HEK293 (cell line): ENCODE data around the gene PHF21A.

Source experiments
- EGR2 ChIP-seq: fragments of 450-650 bp; formaldehyde crosslinking; IDR thresholded peaks from 2 replicates; pipeline ENCODE4 v1.5.1; 2016; ENCODE audit warnings: low read depth, missing biosample characterization, missing genetic modification characterization
- GLI2 ChIP-seq: fragments of 450-650 bp; formaldehyde crosslinking; IDR thresholded peaks from 2 replicates; pipeline ENCODE4; 2017; ENCODE audit warnings: missing biosample characterization, missing genetic modification characterization, low read depth, borderline replicate concordance
- GLIS2 ChIP-seq: fragments of 450-650 bp; formaldehyde crosslinking; IDR thresholded peaks from 2 replicates; pipeline ENCODE4 v1.5.1; 2016; ENCODE audit warnings: missing biosample characterization, missing genetic modification characterization
- MZF1 ChIP-seq: fragments of 450-650 bp; formaldehyde crosslinking; IDR thresholded peaks from 2 replicates; pipeline ENCODE4 v1.5.1; 2017; ENCODE audit warnings: missing biosample characterization, missing genetic modification characterization, borderline replicate concordance
- PRDM2 ChIP-seq: fragments of 450-650 bp; formaldehyde crosslinking; IDR thresholded peaks from 2 replicates; pipeline ENCODE4 v1.5.1; 2016; ENCODE audit warnings: missing biosample characterization, missing genetic modification characterization, borderline replicate concordance
- ZBTB10 ChIP-seq: fragments of 450-650 bp; formaldehyde crosslinking; IDR thresholded peaks from 2 replicates; pipeline ENCODE4 v1.5.1; 2016; ENCODE audit warnings: missing biosample characterization, missing genetic modification characterization
- ZBTB6 ChIP-seq: fragments of 450-650 bp; formaldehyde crosslinking; IDR thresholded peaks from 2 replicates; pipeline ENCODE4 v1.5.1; 2017; ENCODE audit warnings: missing biosample characterization, missing genetic modification characterization
- ZNF148 ChIP-seq: fragments of 450-650 bp; formaldehyde crosslinking; IDR thresholded peaks from 2 replicates; pipeline ENCODE4 v1.5.0; 2017; ENCODE audit warnings: missing biosample characterization, missing genetic modification characterization, borderline replicate concordance
- ZNF157 ChIP-seq: fragments of 450-650 bp; formaldehyde crosslinking; IDR thresholded peaks from 2 replicates; pipeline ENCODE4 v1.5.1; 2016; ENCODE audit warnings: missing biosample characterization, missing genetic modification characterization
- ZNF248 ChIP-seq: fragments of 450-650 bp; formaldehyde crosslinking; IDR thresholded peaks from 2 replicates; pipeline ENCODE4 v1.5.1; 2017; ENCODE audit warnings: missing biosample characterization, missing genetic modification characterization
- ZNF26 ChIP-seq: fragments of 450-650 bp; formaldehyde crosslinking; IDR thresholded peaks from 2 replicates; pipeline ENCODE4 v1.5.1; 2016; ENCODE audit warnings: missing biosample characterization, missing genetic modification characterization
- ZNF274 ChIP-seq, 2 experiments: fragments of 200-500 bp in 1 of 2; fragments of 450-650 bp in 1 of 2; sonication (Bioruptor generic) in 1 of 2; formaldehyde crosslinking in 1 of 2; IDR thresholded peaks; 2 replicates each; pipeline versions ENCODE4 v1.5.1 to v1.6.1; 2014 to 2016; ENCODE audit warnings: borderline replicate concordance in 1 of 2, inconsistent platforms in 1 of 2, low read length in 1 of 2, missing biosample characterization in 1 of 2, missing genetic modification characterization in 1 of 2
- ZNF280D ChIP-seq: fragments of 450-650 bp; formaldehyde crosslinking; IDR thresholded peaks from 2 replicates; pipeline ENCODE4 v1.5.1; 2016; ENCODE audit warnings: missing biosample characterization, missing genetic modification characterization
- ZNF335 ChIP-seq: fragments of 450-650 bp; formaldehyde crosslinking; conservative IDR thresholded peaks from 2 replicates; pipeline ENCODE4 v1.5.1; 2016; ENCODE audit warnings: missing biosample characterization, missing genetic modification characterization
- ZNF350 ChIP-seq: fragments of 450-650 bp; formaldehyde crosslinking; IDR thresholded peaks from 2 replicates; pipeline ENCODE4 v1.5.0; 2017; ENCODE audit warnings: missing biosample characterization, mild to moderate bottlenecking, missing genetic modification characterization
- ZNF561 ChIP-seq: fragments of 450-650 bp; IDR thresholded peaks from 2 replicates; pipeline ENCODE4 v1.5.1; 2018; ENCODE audit warnings: missing biosample characterization, missing genetic modification characterization, borderline replicate concordance
- ZNF621 ChIP-seq: fragments of 450-650 bp; formaldehyde crosslinking; IDR thresholded peaks from 2 replicates; pipeline ENCODE4 v1.5.1; 2017; ENCODE audit warnings: missing biosample characterization, missing genetic modification characterization
- ZNF701 ChIP-seq: fragments of 450-650 bp; formaldehyde crosslinking; IDR thresholded peaks from 2 replicates; pipeline ENCODE4 v1.5.1; 2016; ENCODE audit warnings: missing biosample characterization, missing genetic modification characterization
- ZNF768 ChIP-seq: fragments of 450-650 bp; formaldehyde crosslinking; IDR thresholded peaks from 2 replicates; pipeline ENCODE4 v1.5.1; 2018; ENCODE audit warnings: missing biosample characterization, mild to moderate bottlenecking, missing genetic modification characterization

The PHF21A gene

GRCh38 chr11:45982656-45983470 lies 138.4 kb downstream of the PHF21A start (continued):
- TF ChIP-seq PRDM2 (tag by site-specific recombination) (no peak), ZNF621 (tag by site-specific recombination) (no peak), ZNF148 (tag by site-specific recombination) (no peak), ZNF26 (no peak), ZNF248 (no peak), ZNF701 (no peak), EGR2 (tag by site-specific recombination) (peak; percentile 76), ZNF561 (tag by site-specific recombination) (no peak), ZNF157 (no peak), GLIS2 (tag by site-specific recombination) (peak; percentile 73), ZNF768 (tag by site-specific recombination) (no peak), ZNF274 (IDR thresholded peaks at IDR 0.05; ENCODE audit: low read length) (no peak), ZNF274 (tag by site-specific recombination; IDR thresholded peaks at IDR 0.05; ENCODE audit: borderline replicate concordance) (no peak), GLI2 (tag by site-specific recombination) (no peak), MZF1 (tag by site-specific recombination) (peak; percentile 85; the same call in 1 of the 2 replicates), ZNF335 (tag by site-specific recombination) (0 out of 2 replicates have a peak, but pooled peaks have one; percentile 28), ZBTB10 (tag by site-specific recombination) (no peak), ZBTB6 (peak; percentile 48; the same call in 1 of the 2 replicates), ZNF280D (tag by site-specific recombination) (no peak), ZNF350 (tag by site-specific recombination) (no peak)
